SH-SY5Y (cell line): Measurements from ENCODE around the gene AGTR1.

Experiments used
- GATA2 ChIP-seq: IDR thresholded peaks from 2 replicates; pipeline ENCODE4 v1.6.1; 2011; ENCODE audit warnings: mild to moderate bottlenecking, low read depth, low read length
- GATA3 ChIP-seq: IDR thresholded peaks from 2 replicates; pipeline ENCODE4 v1.6.1; 2011; ENCODE audit warnings: low read depth, mild to moderate bottlenecking, low read length, moderate library complexity

GRCh38 chr3:148763156-148763680 is 65.5 kb downstream of the AGTR1 start:
- TF ChIP-seq GATA2 (no peak), GATA3 (no peak)
